HUES6 (cell line): ENCODE data around the gene MYO1D.

Source experiments
- H3K27ac ChIP-seq: 2 replicates; pipeline ENCODE4 v1.7.0; 2013; ENCODE audit warnings: low read depth, mild to moderate bottlenecking, low read length, inconsistent platforms
- H3K27me3 ChIP-seq: 2 replicates; pipeline ENCODE4 v1.6.1; 2013; ENCODE audit warnings: low read length; ENCODE audit not compliant: control insufficient read depth, insufficient read depth
- H3K36me3 ChIP-seq: 2 replicates; pipeline ENCODE4 v1.6.1; 2013; ENCODE audit warnings: low read length; ENCODE audit not compliant: control insufficient read depth, insufficient read depth
- H3K4me1 ChIP-seq: 2 replicates; pipeline ENCODE4 v1.6.1; 2013; ENCODE audit warnings: low read length; ENCODE audit not compliant: control insufficient read depth, insufficient read depth
- H3K4me3 ChIP-seq: 2 replicates; pipeline ENCODE4 v1.5.1; 2013; ENCODE audit warnings: low read depth, low read length
- H3K9ac ChIP-seq: one replicate; pipeline ENCODE4 v1.6.1; 2013; ENCODE audit warnings: mild to moderate bottlenecking, low read length
- H3K9me3 ChIP-seq: 2 replicates; pipeline ENCODE4 v1.6.1; 2013; ENCODE audit warnings: low read depth, low read length; ENCODE audit not compliant: control insufficient read depth, insufficient read depth

MYO1D gene

DNA sequence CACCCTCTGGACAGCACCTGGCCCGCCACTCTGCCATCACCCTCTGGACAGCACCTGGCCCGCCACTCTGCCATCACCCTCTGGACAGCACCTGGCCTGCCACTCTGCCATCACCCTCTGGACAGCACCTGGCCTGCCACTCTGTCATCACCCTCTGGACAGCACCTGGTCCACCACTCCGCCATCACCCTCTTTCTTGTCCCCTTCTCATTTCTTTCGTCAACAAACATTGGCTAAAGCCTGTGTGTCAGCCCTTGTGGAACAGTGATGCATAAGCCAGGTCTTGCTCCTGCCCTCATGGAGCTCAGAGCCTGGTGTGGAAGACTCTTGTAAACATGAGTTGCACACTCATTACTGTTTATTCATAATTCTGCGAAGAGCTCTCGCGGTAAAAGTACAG, 358.9 kb downstream of the MYO1D start:
- Histone ChIP-seq H3K27ac (no peak overlapping the region), H3K9ac (no peak overlapping the region), H3K27me3 (no peaks in the 10 kb centered on the region), H3K36me3 (no peaks in the 10 kb centered on the region), H3K4me1 (peaks cover 49% of the 10 kb centered on the region), H3K4me3 (no peak overlapping the region), H3K9me3 (no peaks in the 10 kb centered on the region)

DNA sequence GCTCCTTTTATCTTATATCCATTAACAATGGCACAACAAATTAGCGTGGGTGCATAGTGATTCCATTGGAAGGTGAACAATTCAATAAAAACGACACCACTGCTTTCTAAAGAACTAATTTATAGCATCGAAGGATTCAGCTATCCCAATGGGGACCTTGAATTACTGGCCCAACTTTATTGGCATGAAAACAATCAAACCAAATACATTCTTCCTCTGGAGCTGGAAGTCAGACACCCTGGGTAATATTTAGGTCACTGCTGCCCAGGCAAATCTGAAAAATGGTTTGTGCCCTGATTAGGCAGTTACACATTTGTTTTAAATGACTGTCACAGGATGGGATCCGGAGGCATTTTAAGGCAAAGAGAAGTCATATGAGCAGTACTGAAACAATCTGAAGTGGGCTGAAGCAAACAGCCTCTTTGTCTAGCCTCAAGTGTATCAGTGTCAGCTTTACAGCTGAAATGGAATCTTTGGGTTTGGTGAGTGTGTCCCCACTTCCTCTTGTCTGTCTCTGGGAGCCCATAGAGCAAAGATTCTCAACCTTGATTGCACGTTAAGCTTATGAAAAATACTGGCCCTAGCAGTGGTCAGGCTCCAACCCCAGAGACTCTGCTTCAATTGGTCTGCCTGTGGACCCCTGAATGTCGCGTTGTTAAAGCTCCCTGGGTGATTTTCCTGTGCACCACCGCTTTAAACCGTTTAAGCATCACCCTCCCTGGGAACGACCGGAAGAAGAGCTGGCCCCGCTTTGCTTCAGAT, 359.8 kb downstream of the MYO1D start:
- Histone ChIP-seq H3K36me3 (no peaks in the 10 kb centered on the region), H3K27ac (no peak overlapping the region), H3K27me3 (no peaks in the 10 kb centered on the region), H3K4me1 (peaks cover 48% of the 10 kb centered on the region), H3K9me3 (no peaks in the 10 kb centered on the region), H3K4me3 (no peak overlapping the region), H3K9ac (no peak overlapping the region)

DNA sequence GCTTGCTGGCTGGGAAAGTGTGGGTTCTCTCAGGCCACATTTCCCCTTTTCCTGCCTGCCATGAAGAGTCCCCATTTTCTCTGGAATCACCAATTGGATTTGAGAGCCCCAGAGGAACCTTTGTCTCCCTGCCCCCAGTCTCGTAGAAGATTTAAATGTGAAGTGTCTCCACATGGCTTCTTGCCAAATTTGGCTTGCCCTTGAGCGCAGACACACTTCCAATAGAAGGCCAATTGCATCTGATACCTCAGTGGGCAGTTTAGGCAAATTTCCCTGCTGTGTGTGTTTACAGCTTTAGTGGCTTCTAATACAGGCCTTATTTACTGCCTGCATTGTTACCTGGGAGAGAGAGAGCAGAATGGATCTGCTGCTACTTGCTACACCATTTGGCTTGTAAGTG, 360.5 kb downstream of the MYO1D start:
- Histone ChIP-seq H3K9ac (no peak overlapping the region), H3K27ac (no peak overlapping the region), H3K4me1 (peaks cover 48% of the 10 kb centered on the region), H3K9me3 (no peaks in the 10 kb centered on the region), H3K27me3 (no peaks in the 10 kb centered on the region), H3K4me3 (no peak overlapping the region), H3K36me3 (no peaks in the 10 kb centered on the region)

DNA sequence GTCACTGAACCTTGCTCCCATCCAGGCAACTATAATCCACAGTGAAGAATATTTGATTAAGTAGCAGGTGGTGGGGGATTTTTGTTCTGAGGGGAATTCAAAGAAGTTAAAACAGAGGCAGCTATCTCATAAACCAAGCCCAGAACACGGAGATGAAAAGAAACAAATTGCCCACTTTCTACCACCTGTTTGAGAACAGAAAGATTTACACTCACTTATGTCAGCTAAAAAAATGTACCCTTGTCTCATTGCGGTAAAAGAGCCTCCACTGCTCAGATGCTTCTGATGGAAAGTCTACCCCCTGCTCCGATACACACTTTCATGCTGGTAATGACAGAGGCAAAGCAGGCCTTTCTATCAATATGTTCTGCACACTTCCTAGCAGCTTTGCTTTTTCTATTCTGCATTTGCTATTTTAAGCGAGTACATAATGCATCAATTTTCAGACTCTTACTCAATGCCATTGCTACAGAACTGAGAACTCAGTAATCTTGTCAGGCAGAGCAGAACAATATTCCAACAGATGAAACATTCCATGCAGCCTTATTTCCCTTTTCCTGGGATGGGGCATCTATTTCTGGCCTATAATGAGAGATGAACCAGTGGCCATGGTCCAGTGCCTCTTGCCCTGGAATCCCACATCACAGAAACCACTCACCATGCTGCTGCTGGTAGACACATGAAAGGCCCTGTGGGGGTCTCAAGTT, 361.1 kb downstream of the MYO1D start:
- Histone ChIP-seq H3K27me3 (no peaks in the 10 kb centered on the region), H3K9ac (no peak overlapping the region), H3K36me3 (no peaks in the 10 kb centered on the region), H3K4me1 (peaks cover 44% of the 10 kb centered on the region), H3K9me3 (no peaks in the 10 kb centered on the region), H3K4me3 (no peak overlapping the region), H3K27ac (no peak overlapping the region)

DNA sequence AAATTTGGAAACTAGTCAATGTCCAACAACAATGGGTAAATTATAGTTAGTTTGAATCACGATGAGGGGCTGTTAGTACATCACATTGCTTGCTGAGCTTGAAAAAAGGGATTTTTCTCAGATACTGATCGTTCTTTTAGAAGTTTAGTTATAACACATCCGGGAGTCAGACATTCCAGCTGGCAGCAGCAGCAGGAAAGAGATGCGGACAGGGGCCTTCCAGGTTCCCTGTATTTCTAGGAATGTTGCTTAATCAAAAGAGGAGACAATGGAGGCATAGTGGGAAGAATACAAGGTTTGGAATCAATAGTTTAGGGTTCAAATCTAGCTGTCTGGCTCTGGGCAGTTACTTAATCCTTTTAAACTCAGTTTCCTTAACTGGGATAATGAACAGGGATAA, 362.3 kb downstream of the MYO1D start:
- H3K9me3 ChIP-seq = no peaks in the 10 kb centered on the region
- H3K4me3 ChIP-seq = no peak overlapping the region
- H3K4me1 ChIP-seq = peaks cover 32% of the 10 kb centered on the region
- H3K9ac ChIP-seq = no peak overlapping the region
- H3K36me3 ChIP-seq = no peaks in the 10 kb centered on the region
- no peak overlapping the region for H3K27ac ChIP-seq
- no peaks in the 10 kb centered on the region for H3K27me3 ChIP-seq

DNA sequence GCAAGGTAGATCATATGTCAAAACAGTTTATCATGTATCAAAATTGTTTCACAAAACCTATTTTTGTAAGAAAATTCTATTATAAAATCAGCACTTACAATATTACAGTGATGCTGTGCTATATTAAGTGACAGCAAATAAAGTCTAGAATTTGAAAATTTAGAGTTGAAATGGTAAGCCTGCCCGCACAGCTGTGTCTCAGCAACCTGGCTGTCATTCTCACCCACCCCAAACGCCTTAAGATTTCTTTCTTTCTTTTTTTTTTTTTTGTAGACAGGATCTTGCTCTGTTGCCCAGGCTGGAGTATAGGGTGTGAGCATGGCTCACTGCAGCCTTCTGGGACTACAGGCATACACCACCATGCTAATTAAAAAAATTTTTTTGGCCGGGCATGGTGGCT, 363.3 kb downstream of the MYO1D start:
- Histone ChIP-seq H3K27ac (no peak overlapping the region), H3K27me3 (no peaks in the 10 kb centered on the region), H3K9me3 (no peaks in the 10 kb centered on the region), H3K36me3 (no peaks in the 10 kb centered on the region), H3K4me1 (peaks cover 27% of the 10 kb centered on the region), H3K9ac (no peak overlapping the region), H3K4me3 (no peak overlapping the region)

DNA sequence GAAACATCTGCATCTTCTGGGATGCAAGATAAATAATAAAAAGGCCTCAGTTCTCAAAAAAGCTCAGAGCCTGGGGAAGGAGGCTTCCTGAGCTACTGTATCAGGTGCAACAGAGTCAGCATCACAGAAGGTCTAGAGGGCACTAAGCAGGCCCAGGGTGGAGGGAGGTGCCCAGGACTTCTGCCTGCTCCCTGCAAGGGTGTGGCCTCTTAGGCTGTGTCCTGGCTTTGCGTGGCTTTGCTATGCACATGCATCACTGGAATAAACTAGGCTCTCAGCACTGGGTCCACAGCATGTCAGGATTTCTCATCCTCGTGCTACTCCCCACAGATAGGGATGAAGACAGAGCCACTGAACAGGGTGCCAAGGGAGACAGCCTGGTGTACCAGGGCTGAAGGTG, 364.6 kb downstream of the MYO1D start:
- no peaks in the 10 kb centered on the region for H3K27me3 ChIP-seq
- H3K9me3 ChIP-seq = no peaks in the 10 kb centered on the region
- H3K9ac ChIP-seq = no peak overlapping the region
- peaks cover 16% of the 10 kb centered on the region for H3K4me1 ChIP-seq
- H3K4me3 ChIP-seq = no peak overlapping the region
- H3K27ac ChIP-seq = no peak overlapping the region
- no peaks in the 10 kb centered on the region for H3K36me3 ChIP-seq

DNA sequence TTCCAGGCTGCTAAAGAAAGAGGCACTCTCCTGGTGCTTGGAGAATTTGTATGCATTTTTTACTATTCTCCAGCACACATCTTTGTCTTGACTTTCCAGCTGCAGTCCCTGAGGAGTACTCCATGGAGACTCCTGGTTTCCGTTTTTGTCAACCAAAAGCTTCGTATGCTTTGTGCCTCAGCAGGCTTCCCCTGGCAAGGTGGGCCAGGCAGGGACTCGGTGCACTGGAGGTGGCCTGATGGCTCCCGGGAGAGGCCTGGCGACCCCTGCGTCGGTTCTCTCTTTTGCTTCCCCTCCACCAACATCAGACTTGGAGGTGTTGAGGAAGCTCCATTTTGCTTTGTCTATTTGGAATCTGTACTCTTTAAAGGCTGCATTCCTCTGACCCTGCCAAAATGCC, 366.5 kb downstream of the MYO1D start:
- no peak overlapping the region for H3K4me3 ChIP-seq
- no peak overlapping the region for H3K27ac ChIP-seq
- H3K27me3 ChIP-seq = no peaks in the 10 kb centered on the region
- H3K4me1 ChIP-seq = no peaks in the 10 kb centered on the region; the same call in 1 of the 2 replicates
- no peaks in the 10 kb centered on the region for H3K36me3 ChIP-seq
- H3K9me3 ChIP-seq = no peaks in the 10 kb centered on the region
- no peak overlapping the region for H3K9ac ChIP-seq

DNA sequence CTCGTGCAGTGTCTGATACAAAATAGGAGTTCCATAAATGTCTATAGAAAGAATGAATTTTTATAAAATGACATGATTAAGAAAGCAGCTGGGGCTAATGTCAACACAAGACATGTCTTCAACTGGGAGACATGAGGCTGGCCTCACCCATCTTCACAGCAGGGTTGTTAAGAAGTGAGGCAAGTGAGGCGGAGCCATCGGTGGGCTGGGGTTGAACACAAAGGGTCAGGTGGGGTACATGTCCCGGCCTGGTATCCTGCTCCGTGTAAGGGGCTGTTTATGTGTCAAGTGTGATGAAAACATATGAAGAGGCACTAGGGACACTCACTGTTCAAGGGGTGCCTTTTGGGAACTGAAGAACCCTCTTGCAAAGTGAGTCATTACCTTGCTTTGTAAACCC, 368.0 kb downstream of the MYO1D start:
- no peaks in the 10 kb centered on the region for H3K27me3 ChIP-seq
- H3K4me1 ChIP-seq = peaks cover 7% of the 10 kb centered on the region; the same call in 1 of the 2 replicates
- no peak overlapping the region for H3K9ac ChIP-seq
- no peak overlapping the region for H3K27ac ChIP-seq
- no peak overlapping the region for H3K4me3 ChIP-seq
- H3K9me3 ChIP-seq = no peaks in the 10 kb centered on the region
- H3K36me3 ChIP-seq = no peaks in the 10 kb centered on the region

DNA sequence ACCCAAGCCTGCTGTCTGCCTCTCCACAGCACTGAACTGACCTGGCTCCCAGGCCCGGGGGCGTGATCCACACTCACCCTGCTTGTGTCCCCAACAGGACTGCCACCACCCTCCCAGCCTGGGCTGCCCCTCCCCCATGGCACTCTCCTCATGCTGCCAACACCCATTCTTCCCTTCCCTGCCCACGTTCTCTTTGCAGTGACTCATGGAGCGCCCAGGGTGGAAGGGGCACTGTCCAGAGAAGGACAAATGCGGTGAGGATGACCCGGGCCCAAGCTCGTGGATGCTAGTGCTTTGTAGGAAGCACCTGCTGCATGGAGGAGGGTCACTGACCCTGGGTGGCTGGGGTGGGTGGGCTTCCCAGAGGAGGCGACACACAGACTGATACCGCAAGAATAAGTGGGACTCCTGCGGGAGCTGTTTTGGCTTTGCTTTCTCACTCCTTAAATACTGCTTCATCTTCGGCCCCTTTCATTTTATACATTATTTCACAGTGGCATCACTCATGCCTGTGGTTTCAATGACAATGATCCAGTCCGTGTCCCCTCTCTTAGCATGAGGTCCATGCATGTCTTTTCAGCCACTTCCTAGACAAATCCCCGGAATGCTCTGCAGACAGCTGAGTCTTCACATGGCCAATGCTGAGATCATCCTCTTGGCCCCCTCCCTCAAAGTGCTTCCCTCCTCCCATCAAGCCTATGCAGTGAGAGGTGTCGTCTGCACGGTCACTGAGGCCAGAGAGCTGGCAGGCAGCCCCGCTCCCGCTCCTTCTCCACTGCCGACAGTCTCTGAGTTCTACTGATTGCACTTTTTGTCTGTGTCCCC, 372.5 kb downstream of the MYO1D start:
- Histone ChIP-seq H3K4me1 (peaks cover 7% of the 10 kb centered on the region; the same call in 1 of the 2 replicates), H3K27me3 (no peaks in the 10 kb centered on the region), H3K9me3 (no peaks in the 10 kb centered on the region), H3K27ac (no peak overlapping the region), H3K36me3 (no peaks in the 10 kb centered on the region), H3K4me3 (no peak overlapping the region), H3K9ac (no peak overlapping the region)
